Ovary (tissue), 3 donors: ENCODE results near the gene ROPN1L.

Source experiments
- POLR2A ChIP-seq: fragments of 450-650 bp; IDR thresholded peaks from one replicate; pipeline ENCODE4 v1.6.1; 2017; ENCODE audit warnings: antibody characterized with exemption, mild to moderate bottlenecking, moderate library complexity
- TF ChIP-seq, protein P1 (sequence below), 3 donors: fragments of 450-650 bp in 2 of 3; fragments of 200-600 bp in 1 of 3; IDR thresholded peaks; one replicate each; pipeline versions ENCODE4 v1.5.1 to v1.8.0; 2016 to 2022; ENCODE audit warnings: antibody characterized with exemption in 3 of 3, mild to moderate bottlenecking in 1 of 3
- donor health status: DM: no; HTN: no; CAD: no.

DNA sequence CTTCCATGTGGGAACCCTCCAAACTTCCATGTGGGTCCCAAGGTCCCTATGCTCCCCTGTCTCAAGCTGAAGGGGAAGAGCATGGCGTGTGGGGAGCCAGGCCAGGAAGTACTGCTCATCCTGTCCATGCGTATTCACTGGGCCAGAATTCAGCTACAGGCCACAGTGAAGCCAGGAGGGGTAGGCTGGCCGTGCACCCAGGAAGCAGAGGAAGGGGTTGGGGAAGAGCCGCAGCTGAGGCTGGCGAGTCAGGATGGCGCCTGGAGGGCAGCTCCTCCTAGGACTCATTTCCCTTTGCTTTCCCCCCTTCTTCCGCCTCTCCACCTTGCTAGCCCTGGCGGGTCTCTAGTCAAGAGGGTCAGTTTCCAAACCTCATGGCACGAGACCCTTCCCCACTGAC is 57.4 kb downstream of the ROPN1L start:
- TF ChIP-seq, protein P1, sequence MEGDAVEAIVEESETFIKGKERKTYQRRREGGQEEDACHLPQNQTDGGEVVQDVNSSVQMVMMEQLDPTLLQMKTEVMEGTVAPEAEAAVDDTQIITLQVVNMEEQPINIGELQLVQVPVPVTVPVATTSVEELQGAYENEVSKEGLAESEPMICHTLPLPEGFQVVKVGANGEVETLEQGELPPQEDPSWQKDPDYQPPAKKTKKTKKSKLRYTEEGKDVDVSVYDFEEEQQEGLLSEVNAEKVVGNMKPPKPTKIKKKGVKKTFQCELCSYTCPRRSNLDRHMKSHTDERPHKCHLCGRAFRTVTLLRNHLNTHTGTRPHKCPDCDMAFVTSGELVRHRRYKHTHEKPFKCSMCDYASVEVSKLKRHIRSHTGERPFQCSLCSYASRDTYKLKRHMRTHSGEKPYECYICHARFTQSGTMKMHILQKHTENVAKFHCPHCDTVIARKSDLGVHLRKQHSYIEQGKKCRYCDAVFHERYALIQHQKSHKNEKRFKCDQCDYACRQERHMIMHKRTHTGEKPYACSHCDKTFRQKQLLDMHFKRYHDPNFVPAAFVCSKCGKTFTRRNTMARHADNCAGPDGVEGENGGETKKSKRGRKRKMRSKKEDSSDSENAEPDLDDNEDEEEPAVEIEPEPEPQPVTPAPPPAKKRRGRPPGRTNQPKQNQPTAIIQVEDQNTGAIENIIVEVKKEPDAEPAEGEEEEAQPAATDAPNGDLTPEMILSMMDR (IDR thresholded peaks at IDR 0.05), result no peak
- no peak for TF ChIP-seq POLR2A
